HCT116 (cell line): ENCODE data around the gene ARTN. TPM values are rescaled to one million over a fixed set of nuclear protein-coding genes. Genes with fewer than 3 reads are reported as not detected.

Experiments
- ATAC-seq: fragments of 200-7000 bp; cut with Tn5 transposase; 2 replicates; pipeline ENCODE4 v1.9.1; 2020; ENCODE audit warnings: mild to moderate bottlenecking, moderate library complexity
- BruUV-seq: library from RNA; stranded (reverse); fragments of 400-500 nt; replicated peaks from 2 replicates; lab custom pipeline; 2021; lab: Mats Ljungman, UMichigan
- CTCF ChIA-PET: fragments of 300-600 bp; sonication (Branson Sonifier 250); formaldehyde crosslinking; loops from one replicate; lab custom pipeline; 2021; ENCODE audit warnings: antibody characterized with exemption; lab: Charles Lee
- POLR2A ChIA-PET: fragments of 300-600, 350-600 bp; sonication (Branson Sonifier 250); formaldehyde crosslinking; loops from one replicate; lab custom pipeline; 2021; ENCODE audit warnings: antibody characterized with exemption; lab: Charles Lee
- RAD21 ChIA-PET, 2 experiments: fragments of 300-600 bp; sonication (Branson Sonifier 250); formaldehyde crosslinking; loops; one replicate each; lab custom pipeline; 2023; ENCODE audit warnings: low total read pairs in 2 of 2; ENCODE audit not compliant: uncharacterized antibody in 2 of 2, unreplicated experiment in 2 of 2, low non-redundant PET in 1 of 2; lab: Charles Lee
- DNase-seq: peaks from one replicate; pipeline ENCODE4 v3.0.0-alpha.2; 2010; ENCODE audit warnings: low read depth, low spot score
- H2AFZ ChIP-seq: fragments of 200-600 bp; shearing (Covaris generic), sonication (generic); 2 replicates; pipeline ENCODE4 v1.6.1; 2017; ENCODE audit warnings: low read depth, mixed run types, mixed read lengths, antibody characterized with exemption, low read length; ENCODE audit not compliant: poor library complexity, severe bottlenecking
- H3K27ac ChIP-seq: 2 replicates; pipeline ENCODE4 v1.5.1; 2012; ENCODE audit warnings: low read depth, low read length
- H3K27me3 ChIP-seq: fragments of 200-600 bp; sonication (generic); 2 replicates; pipeline ENCODE4 v1.6.1; 2016; ENCODE audit warnings: mixed run types, low read length, mixed read lengths; ENCODE audit not compliant: insufficient read depth
- H3K36me3 ChIP-seq, 2 experiments: fragments of 200-500 bp in 1 of 2; fragments of 200-600 bp in 1 of 2; sonication (Bioruptor generic) in 1 of 2; sonication (generic) in 1 of 2; 2 replicates each; pipeline versions ENCODE4 v1.5.1 to v1.6.1; 2014 to 2016; ENCODE audit warnings: low read length in 2 of 2, inconsistent platforms in 1 of 2, mixed read lengths in 1 of 2, mixed run types in 1 of 2; ENCODE audit not compliant: insufficient read depth in 2 of 2, control insufficient read depth in 1 of 2
- H3K4me1 ChIP-seq, 2 experiments: fragments of 200-600 bp in 1 of 2; sonication (generic) in 1 of 2; 2 replicates each; pipeline versions ENCODE4 v1.5.1 to v1.6.1; 2012 to 2017; ENCODE audit warnings: low read length in 2 of 2, inconsistent platforms in 1 of 2, mild to moderate bottlenecking in 1 of 2, mixed read lengths in 1 of 2, mixed run types in 1 of 2, moderate library complexity in 1 of 2; ENCODE audit not compliant: insufficient read depth in 2 of 2, control insufficient read depth in 1 of 2
- H3K4me2 ChIP-seq: fragments of 200-600 bp; sonication (generic); 2 replicates; pipeline ENCODE4 v1.6.1; 2017; ENCODE audit warnings: mixed run types, low read length, mixed read lengths
- H3K4me3 ChIP-seq, 2 experiments: fragments of 200-600 bp in 1 of 2; sonication (generic) in 1 of 2; replicated peaks in 1 of 2; 2 replicates each; pipeline ENCODE4 v1.5.1; 2011 to 2016; ENCODE audit warnings: low read length in 2 of 2, control low read depth in 1 of 2, low read depth in 1 of 2, mild to moderate bottlenecking in 1 of 2, mixed read lengths in 1 of 2, mixed run types in 1 of 2
- H3K79me2 ChIP-seq: fragments of 200-600 bp; sonication (generic); 2 replicates; pipeline ENCODE4 v1.6.1; 2017; ENCODE audit warnings: mild to moderate bottlenecking, mixed run types, low read length, moderate library complexity, mixed read lengths; ENCODE audit not compliant: insufficient read depth
- H3K9ac ChIP-seq: fragments of 200-600 bp; sonication (generic); 2 replicates; pipeline ENCODE4 v1.6.1; 2016; ENCODE audit warnings: low read length, mixed read lengths
- H3K9me2 ChIP-seq: fragments of 200-600 bp; sonication (generic), shearing (Covaris generic); 2 replicates; pipeline ENCODE4 v1.6.1; 2017; ENCODE audit warnings: mixed run types, mild to moderate bottlenecking, moderate library complexity; ENCODE audit not compliant: insufficient read depth
- H3K9me3 ChIP-seq, 2 experiments: fragments of 200-500 bp in 1 of 2; fragments of 200-600 bp in 1 of 2; sonication (Bioruptor generic) in 1 of 2; sonication (generic) in 1 of 2; 2 replicates each; pipeline ENCODE4 v1.6.1; 2014 to 2017; ENCODE audit warnings: low read length in 2 of 2, mixed read lengths in 2 of 2, inconsistent platforms in 1 of 2, low read depth in 1 of 2, mild to moderate bottlenecking in 1 of 2, mixed run types in 1 of 2, moderate library complexity in 1 of 2; ENCODE audit not compliant: control insufficient read depth in 1 of 2, insufficient read depth in 1 of 2
- H4K20me1 ChIP-seq: fragments of 200-600 bp; sonication (generic), shearing (Covaris generic); 2 replicates; pipeline ENCODE4 v1.6.1; 2017; ENCODE audit warnings: mixed run types, mild to moderate bottlenecking, moderate library complexity; ENCODE audit not compliant: insufficient read depth
- ATF3 ChIP-seq: IDR thresholded peaks from 2 replicates; pipeline ENCODE4 v1.6.1; 2012
- CEBPB ChIP-seq: IDR thresholded peaks from 2 replicates; pipeline ENCODE4 v1.6.1; 2012; ENCODE audit warnings: low read depth
- CTCF ChIP-seq, 3 experiments: fragments of 200-600 bp in 1 of 3; sonication (generic) in 1 of 3; IDR thresholded peaks in 2 of 3; conservative IDR thresholded peaks in 1 of 3; 2 replicates each; pipeline ENCODE4 v1.5.1; 2012 to 2017; ENCODE audit warnings: low read depth in 2 of 3, low read length in 2 of 3, antibody characterized with exemption in 1 of 3, borderline replicate concordance in 1 of 3, control low read depth in 1 of 3, mild to moderate bottlenecking in 1 of 3, mixed read lengths in 1 of 3, mixed run types in 1 of 3, moderate library complexity in 1 of 3; ENCODE audit not compliant: insufficient read depth in 1 of 3
- EGR1 ChIP-seq: IDR thresholded peaks from 2 replicates; pipeline ENCODE4 v1.6.1; 2012; ENCODE audit warnings: low read depth
- ELF1 ChIP-seq: IDR thresholded peaks from 2 replicates; pipeline ENCODE4 v1.6.1; 2012; ENCODE audit warnings: low read depth, borderline replicate concordance
- EZH2phosphoT487 ChIP-seq: fragments of 200-600 bp; IDR thresholded peaks from 2 replicates; pipeline ENCODE4 v1.6.1; 2018; ENCODE audit warnings: antibody characterized with exemption, borderline replicate concordance
- FOSL1 ChIP-seq: IDR thresholded peaks from 2 replicates; pipeline ENCODE4 v1.6.1; 2012; ENCODE audit warnings: low read depth
- MAX ChIP-seq: IDR thresholded peaks from 2 replicates; pipeline ENCODE4 v1.6.1; 2012
- POLR2A ChIP-seq: IDR thresholded peaks from 2 replicates; pipeline ENCODE4 v1.7.0; 2011; ENCODE audit warnings: borderline replicate concordance; ENCODE audit not compliant: insufficient read depth, insufficient read length; ENCODE audit errors: extremely low read depth
- RAD21 ChIP-seq: IDR thresholded peaks from 2 replicates; pipeline ENCODE4 v1.6.1; 2012; ENCODE audit warnings: low read depth, mild to moderate bottlenecking
- SIN3A ChIP-seq: IDR thresholded peaks from 2 replicates; pipeline ENCODE4 v1.6.1; 2012; ENCODE audit warnings: low read depth
- SP1 ChIP-seq: IDR thresholded peaks from 2 replicates; pipeline ENCODE4 v1.6.1; 2012; ENCODE audit warnings: low read depth
- SRF ChIP-seq: IDR thresholded peaks from 2 replicates; pipeline ENCODE4 v1.6.1; 2012; ENCODE audit warnings: low read depth
- TCF7L2 ChIP-seq: IDR thresholded peaks from 2 replicates; pipeline ENCODE4 v1.7.0; 2011; ENCODE audit warnings: borderline replicate concordance, inconsistent platforms; ENCODE audit not compliant: insufficient read depth, insufficient read length; ENCODE audit errors: extremely low read depth
- YY1 ChIP-seq: IDR thresholded peaks from 2 replicates; pipeline ENCODE4 v1.6.1; 2011; ENCODE audit warnings: low read length, low read depth, moderate library complexity, mild to moderate bottlenecking; ENCODE audit not compliant: insufficient replicate concordance; ENCODE audit errors: extremely low read depth
- intact Hi-C: fragments of 100-400 bp; cut with micrococcal nuclease; formaldehyde crosslinking; loops from 2 replicates; pipeline ENCODE4 v1.10.0; 2022
- total RNA-seq: library from RNA; stranded (reverse); gene quantifications from one replicate; pipeline ENCODE4 v1.2.1, GENCODE V29; 2021; ENCODE audit not compliant: unreplicated experiment

Gene ARTN
- total RNA-seq, 1 experiment from 2014 or later, result 36.4 TPM

DNA sequence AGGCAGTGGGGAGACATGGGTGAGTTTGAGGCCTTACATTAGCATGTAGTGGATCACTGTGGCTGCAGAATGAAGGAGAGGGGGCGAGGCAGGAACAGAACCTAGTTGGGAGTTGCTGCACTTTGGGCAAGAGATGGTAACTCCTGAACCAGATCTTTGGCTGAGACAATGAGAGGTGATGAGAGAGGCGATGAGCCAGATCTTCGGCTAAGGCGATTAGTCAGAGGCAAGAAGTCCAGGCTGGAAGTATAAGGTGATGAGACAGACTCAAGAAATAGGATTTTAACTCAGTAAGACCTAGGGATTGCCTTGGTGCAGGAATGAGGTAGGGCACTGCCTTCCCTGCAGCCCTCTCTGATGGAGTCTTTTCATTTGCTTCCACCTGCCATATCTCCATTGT lies 9.1 kb upstream of the ARTN start:
- H3K27ac ChIP-seq, result no peak overlapping the region
- DNase-seq (no peak), ATAC-seq (no peak)
- H3K9me2 ChIP-seq, result no peaks in the 10 kb centered on the region
- peak overlapping the region; percentile 21 for H3K4me2 ChIP-seq
- H3K9ac ChIP-seq, result no peak overlapping the region
- no peaks in the 10 kb centered on the region for H4K20me1 ChIP-seq
- no peak for TF ChIP-seq SP1
- no peak for TF ChIP-seq SIN3A
- no peak for TF ChIP-seq FOSL1
- no peak for TF ChIP-seq SRF
- TF ChIP-seq TCF7L2, result no peak
- no peak for TF ChIP-seq CEBPB
- no peak for TF ChIP-seq EGR1
- TF ChIP-seq MAX, result no peak
- TF ChIP-seq YY1, result no peak
- TF ChIP-seq ELF1, result no peak
- no peak for TF ChIP-seq POLR2A
- peaks cover 16 to 94% of the 10 kb centered on the region in 2 experiments for H3K4me1 ChIP-seq
- ChIA-PET CTCF (interaction anchor here (1.1 to 2.8 kb wide), 2 partner anchors 10 to 161 kb away, joined by 4 to 12 read pairs; no protein-coding TSS in a partner anchor), POLR2A (no interaction called here), RAD21 (no interaction called here)
- no TSS peak for BruUV-seq
- H3K9me3 ChIP-seq, result no peaks in the 10 kb centered on the region
- no peak overlapping the region for H3K4me3 ChIP-seq
- intact Hi-C loops, result no loop called here
- no peak overlapping the region for H2AFZ ChIP-seq
- H3K79me2 ChIP-seq, result no peaks in the 10 kb centered on the region
- no peaks in the 10 kb centered on the region for H3K27me3 ChIP-seq
- no peaks in the 10 kb centered on the region for H3K36me3 ChIP-seq

DNA sequence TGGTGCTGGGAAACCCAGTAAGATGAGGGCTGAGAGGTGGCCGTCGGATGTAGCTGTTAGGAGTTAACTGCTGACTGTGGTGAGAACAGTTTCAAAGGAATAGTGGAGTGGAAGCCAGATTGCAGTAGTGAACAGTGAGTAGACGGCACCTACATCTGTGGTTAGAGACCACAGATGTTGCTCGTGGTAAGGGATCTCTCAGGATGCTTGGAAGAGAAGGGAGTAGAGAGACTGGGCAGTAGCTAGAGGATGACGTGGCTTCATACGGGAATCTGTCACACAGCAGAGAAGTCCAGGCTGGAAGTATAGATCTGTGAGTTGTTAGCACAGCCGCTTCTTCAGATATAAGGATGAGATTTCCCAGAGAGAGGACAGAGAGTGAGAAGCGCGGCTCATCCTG lies 7.8 kb upstream of the ARTN start:
- Histone ChIP-seq H3K36me3 (no peaks in the 10 kb centered on the region), H3K27ac (no peak overlapping the region), H4K20me1 (no peaks in the 10 kb centered on the region), H3K79me2 (no peaks in the 10 kb centered on the region), H3K27me3 (no peaks in the 10 kb centered on the region), H3K4me2 (no peak overlapping the region), H3K9me2 (no peaks in the 10 kb centered on the region)
- RAD21 ChIA-PET, result no interaction called here
- POLR2A ChIA-PET, result no interaction called here
- intact Hi-C loops, result no loop called here
- no TSS peak for BruUV-seq
- no peak for TF ChIP-seq SRF
- TF ChIP-seq SIN3A, result no peak
- no peak for TF ChIP-seq ATF3
- TF ChIP-seq CTCF (IDR thresholded peaks at IDR 0.05 in 2 of 3, conservative IDR thresholded peaks at IDR 0.05 in 1 of 3; ENCODE audit: borderline replicate concordance in 1 of 3, insufficient read depth in 1 of 3, low read depth in 2 of 3, low read length in 2 of 3), result no peak
- TF ChIP-seq EZH2phosphoT487, result no peak
- TF ChIP-seq RAD21, result no peak
- TF ChIP-seq EGR1, result no peak
- TF ChIP-seq, all 23 proteins: peak for 0
- DNase-seq (no peak), ATAC-seq (no peak)
- Histone ChIP-seq H3K4me1 (peaks cover 28 to 95% of the 10 kb centered on the region in 2 experiments), H3K9ac (no peak overlapping the region), H2AFZ (no peak overlapping the region), H3K9me3 (no peaks in the 10 kb centered on the region), H3K4me3 (no peak overlapping the region)
- CTCF ChIA-PET, result interaction anchor here (1.1 to 2.8 kb wide), 2 partner anchors 9 to 163 kb away, joined by 4 to 12 read pairs; no protein-coding TSS in a partner anchor
